Muscle of leg (tissue), 11 donors: ENCODE data around the gene PBX4. TPM values are rescaled to one million over a fixed set of nuclear protein-coding genes. Genes with fewer than 3 reads are reported as not detected.
A peak's percentile ranks its signal among the peaks of the same experiment; 100 is the strongest.

Source experiments
- DNase-seq: peaks from one replicate; pipeline ENCODE4 v3.0.0; 2013
- H3K27ac ChIP-seq: one replicate; pipeline ENCODE4 v1.5.1; 2013; ENCODE audit warnings: mild to moderate bottlenecking, low read length, control low read depth
- H3K27me3 ChIP-seq: one replicate; pipeline ENCODE4 v1.6.1; 2013; ENCODE audit warnings: low read length; ENCODE audit not compliant: control insufficient read depth, insufficient read depth
- H3K36me3 ChIP-seq: one replicate; pipeline ENCODE4 v1.6.1; 2013; ENCODE audit warnings: low read length; ENCODE audit not compliant: control insufficient read depth, insufficient read depth
- H3K4me1 ChIP-seq: one replicate; pipeline ENCODE4 v1.6.1; 2013; ENCODE audit warnings: low read length; ENCODE audit not compliant: control insufficient read depth, insufficient read depth
- H3K4me3 ChIP-seq: one replicate; pipeline ENCODE4 v1.5.1; 2013; ENCODE audit warnings: low read length, control low read depth
- H3K9me3 ChIP-seq: replicated peaks from 2 replicates; pipeline ENCODE4 v1.6.1; 2013; ENCODE audit warnings: low read depth, low read length; ENCODE audit not compliant: control insufficient read depth
- WGBS: methylation state at CpG from one replicate; pipeline ENCODE4 v1.1.5; 2013; ENCODE audit warnings: missing lambda C conversion rate; ENCODE audit not compliant: insufficient coverage; 5-methylcytosine and 5-hydroxymethylcytosine counted together
- polyA plus RNA-seq, 8 donors: library from polyadenylated mRNA; unstranded; fragments of 120-200 nt; gene quantifications; one replicate each; pipeline versions ENCODE4 v1.2.1 to v1.2.3, GENCODE V29; 2013; ENCODE audit warnings: inconsistent platforms in 1 of 8, low replicate concordance in 1 of 8; ENCODE audit not compliant: insufficient read length in 8 of 8, insufficient read depth in 1 of 8
- total RNA-seq: library from RNA; stranded (reverse); fragments of 120-200 nt; gene quantifications from one replicate; pipeline ENCODE4 v1.2.4, GENCODE V29; 2013

PBX4 gene
- total and polyA plus RNA-seq, 9 donors = 1.5 to 3.1 (median 1.9) TPM

DNA sequence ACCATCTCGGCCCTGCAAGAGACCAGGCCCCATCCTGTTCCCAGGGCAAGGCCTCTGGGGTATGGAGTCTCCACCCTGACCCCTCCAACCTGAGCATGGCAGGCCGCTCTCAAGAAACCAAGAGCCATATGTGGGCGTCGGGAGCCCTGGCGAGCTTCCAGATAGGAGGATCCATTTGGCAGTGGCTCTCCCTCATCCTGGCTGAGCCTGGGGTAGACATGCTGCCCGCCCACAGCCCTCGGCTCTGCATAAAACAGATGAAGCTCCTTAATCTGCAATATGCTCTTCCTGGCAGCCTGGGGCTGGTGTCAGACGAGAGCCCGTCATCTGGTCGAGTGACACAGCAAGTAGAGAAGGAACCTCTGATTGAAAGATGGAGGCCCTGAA, 38.9 kb upstream of the PBX4 start:
- Histone ChIP-seq H3K9me3 (no peaks in the 10 kb centered on the region), H3K4me3 (no peak overlapping the region), H3K36me3 (peaks cover 74% of the 10 kb centered on the region), H3K27ac (no peak overlapping the region), H3K27me3 (no peaks in the 10 kb centered on the region), H3K4me1 (peaks cover 11% of the 10 kb centered on the region)
- 65% methylated on average over 10 of the region's 10 CpGs for WGBS
- peak; percentile 28 for DNase-seq

DNA sequence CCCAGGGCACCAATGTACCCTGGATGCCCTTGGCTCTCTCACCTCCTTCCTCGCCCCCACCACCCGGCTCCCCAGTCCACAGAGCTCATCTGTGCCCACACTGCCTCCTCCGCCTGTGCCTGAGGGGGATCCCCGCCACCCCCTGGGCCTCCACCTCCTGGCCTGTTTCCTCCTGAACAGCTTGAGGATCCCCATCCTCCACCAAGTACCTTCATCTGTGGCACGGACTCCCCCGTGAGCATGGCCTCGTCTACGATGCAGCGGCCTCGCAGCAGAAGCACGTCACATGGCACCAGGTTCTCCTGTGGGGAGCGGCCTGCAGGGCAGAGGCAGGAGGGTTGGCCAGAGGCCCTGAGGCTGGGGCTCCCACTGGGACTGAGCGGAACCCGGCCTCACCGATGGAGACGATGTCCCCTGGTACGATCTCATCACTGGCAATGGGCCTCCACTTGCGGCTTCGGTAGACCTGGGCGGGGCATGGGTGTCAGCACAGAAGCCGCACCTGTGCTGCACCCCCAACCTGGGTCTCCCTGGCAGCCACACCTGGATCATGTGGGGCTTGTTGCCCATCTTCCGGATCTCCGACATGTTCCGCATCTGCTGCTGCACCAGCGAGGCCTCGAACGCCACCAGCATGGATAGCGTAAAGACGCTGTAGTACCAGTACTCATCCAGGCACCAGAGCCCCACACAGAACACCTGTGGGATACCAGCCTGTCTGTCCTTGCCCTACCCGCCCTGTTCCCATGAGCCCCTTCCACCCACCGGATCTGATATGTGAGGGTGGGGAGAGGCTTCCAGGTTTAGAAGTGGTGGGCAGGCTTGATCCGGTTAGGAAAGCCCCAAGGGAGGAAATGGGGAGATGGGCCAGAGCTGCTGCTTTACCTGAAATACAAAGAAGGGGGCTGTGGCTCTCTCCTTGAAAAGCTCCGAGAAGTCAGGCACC, 38.2 kb upstream of the PBX4 start:
- peak; percentile 8 for DNase-seq
- H3K27me3 ChIP-seq = no peaks in the 10 kb centered on the region
- H3K4me1 ChIP-seq = peaks cover 5% of the 10 kb centered on the region
- 91% methylated on average over 29 of the region's 33 CpGs for WGBS
- no peaks in the 10 kb centered on the region for H3K9me3 ChIP-seq
- peaks cover 80% of the 10 kb centered on the region for H3K36me3 ChIP-seq
- H3K4me3 ChIP-seq = no peak overlapping the region
- no peak overlapping the region for H3K27ac ChIP-seq

DNA sequence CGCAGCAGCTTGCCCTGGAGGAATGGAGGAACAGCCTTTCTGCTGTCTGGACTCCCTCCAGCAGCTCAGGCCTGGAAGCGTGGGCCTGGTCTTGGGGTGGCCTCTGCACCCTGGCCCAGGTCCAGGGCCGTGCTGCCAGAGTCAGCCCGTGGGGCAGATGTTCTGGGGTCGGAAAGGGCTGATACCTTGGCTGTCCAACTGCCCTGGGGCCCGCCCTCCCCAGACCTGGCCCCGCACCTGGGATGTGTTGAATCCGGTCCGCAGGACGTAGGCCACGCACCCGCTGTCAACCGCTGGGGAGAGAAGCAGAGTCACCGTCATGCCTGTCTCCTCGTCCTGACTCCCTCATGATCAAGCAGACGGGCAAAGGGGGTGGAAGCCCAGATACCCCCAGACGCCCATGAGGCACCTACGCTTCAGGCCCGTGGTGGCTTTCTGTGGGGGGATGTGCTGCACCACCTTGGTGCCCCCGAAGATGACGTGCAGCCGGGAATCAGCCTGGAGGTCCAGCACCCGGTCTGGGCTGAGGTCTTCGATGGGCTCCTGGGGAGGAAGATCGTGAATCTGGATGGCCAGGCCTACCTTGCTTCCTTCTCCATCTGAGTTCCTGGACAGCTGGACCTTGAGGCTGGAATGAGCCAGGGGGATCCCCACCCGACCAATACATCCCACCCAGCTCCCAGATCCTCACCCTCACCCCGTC, 37.3 kb upstream of the PBX4 start:
- Histone ChIP-seq H3K27me3 (no peaks in the 10 kb centered on the region), H3K4me3 (no peak overlapping the region), H3K27ac (no peak overlapping the region), H3K36me3 (peaks cover 90% of the 10 kb centered on the region), H3K4me1 (peaks cover 8% of the 10 kb centered on the region), H3K9me3 (no peaks in the 10 kb centered on the region)
- 88% methylated on average over 25 of the region's 27 CpGs for WGBS
- no peak for DNase-seq

DNA sequence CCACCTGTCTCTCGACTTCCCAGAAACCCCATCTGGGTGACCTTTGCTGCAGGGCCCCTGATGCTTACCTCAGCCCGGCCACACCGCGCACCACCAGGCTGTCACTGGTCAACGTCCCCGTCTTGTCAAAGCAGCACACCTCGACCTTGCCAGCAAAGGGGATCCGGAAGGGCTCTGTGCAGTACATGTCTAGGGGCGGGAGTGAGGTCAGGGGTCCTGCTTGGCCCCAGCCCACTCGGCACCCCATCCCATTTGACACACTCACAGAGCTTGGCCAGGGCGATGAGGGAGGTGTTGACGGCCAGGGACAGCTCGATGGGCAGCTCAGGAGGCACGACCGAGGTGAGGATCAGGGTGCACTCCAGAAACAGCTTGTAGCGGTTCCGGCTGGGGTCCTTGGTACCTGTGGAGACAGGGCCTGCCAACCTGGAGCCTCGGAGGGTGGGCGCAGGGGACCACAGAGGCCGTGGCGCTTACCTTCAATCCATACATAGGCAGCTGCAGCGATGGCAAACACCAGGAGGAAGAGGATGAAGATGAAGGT, 36.6 kb upstream of the PBX4 start:
- Histone ChIP-seq H3K9me3 (no peaks in the 10 kb centered on the region), H3K36me3 (peaks cover 95% of the 10 kb centered on the region), H3K27ac (no peak overlapping the region), H3K4me1 (peaks cover 12% of the 10 kb centered on the region), H3K4me3 (no peak overlapping the region), H3K27me3 (no peaks in the 10 kb centered on the region)
- DNase-seq = no peak
- 94% methylated on average over 22 of the region's 22 CpGs for WGBS

DNA sequence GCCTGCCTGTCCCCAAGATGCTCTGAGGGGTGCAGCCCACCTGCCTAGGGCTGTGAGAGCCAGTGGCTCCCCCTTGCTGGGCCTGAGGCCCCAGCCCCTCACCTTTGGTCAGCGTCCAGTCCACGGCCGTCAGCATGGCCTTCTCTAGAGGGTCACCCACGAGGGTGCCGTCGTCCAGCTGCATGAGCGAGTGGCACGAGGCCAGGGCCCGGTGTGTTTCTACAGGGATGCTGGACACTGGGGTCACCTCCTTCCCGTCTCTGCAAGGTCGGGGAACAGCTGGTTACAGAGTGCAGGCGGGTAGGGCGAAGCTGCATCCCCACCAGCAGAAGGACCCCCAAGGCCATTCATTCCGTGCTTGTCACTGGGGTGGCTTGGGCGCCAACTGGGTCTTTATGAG, 36.0 kb upstream of the PBX4 start:
- Histone ChIP-seq H3K27ac (no peak overlapping the region), H3K9me3 (no peaks in the 10 kb centered on the region), H3K4me3 (no peak overlapping the region), H3K27me3 (no peaks in the 10 kb centered on the region), H3K4me1 (peaks cover 12% of the 10 kb centered on the region), H3K36me3 (peaks cover 96% of the 10 kb centered on the region)
- DNase-seq = no peak
- WGBS = 89% methylated on average over 15 of the region's 15 CpGs

DNA sequence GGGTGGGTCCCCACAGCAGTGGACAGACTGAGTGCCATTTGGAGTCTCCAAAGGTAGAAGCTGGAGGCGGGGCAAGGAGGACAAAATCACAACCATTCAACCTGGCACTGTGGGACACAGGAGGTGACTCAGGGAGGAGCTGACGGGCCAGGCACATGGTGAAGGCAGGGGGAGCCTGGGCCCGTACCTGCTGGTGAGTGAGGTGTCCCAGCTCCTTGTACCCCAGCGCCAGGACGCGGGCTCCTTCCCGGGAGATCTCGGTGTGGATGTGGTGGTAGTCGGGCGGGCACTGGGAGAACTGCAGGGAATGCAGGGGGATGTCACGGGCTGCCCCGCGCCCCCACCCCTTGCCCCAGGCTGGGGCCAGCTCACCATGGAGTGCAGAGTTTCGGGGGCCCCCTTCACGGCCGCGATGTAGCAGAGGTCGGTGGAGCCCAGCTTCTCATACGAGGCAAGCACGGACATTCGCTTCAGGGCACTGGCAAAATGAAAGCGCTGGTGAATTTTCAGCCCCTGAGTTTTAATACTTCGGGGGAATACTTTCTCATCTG, 35.2 kb upstream of the PBX4 start:
- DNase-seq = no peak
- 95% methylated on average over 18 of the region's 23 CpGs for WGBS
- H3K27me3 ChIP-seq = no peaks in the 10 kb centered on the region
- H3K27ac ChIP-seq = no peak overlapping the region
- H3K4me3 ChIP-seq = no peak overlapping the region
- peaks cover 95% of the 10 kb centered on the region for H3K36me3 ChIP-seq
- H3K4me1 ChIP-seq = peaks cover 12% of the 10 kb centered on the region
- no peaks in the 10 kb centered on the region for H3K9me3 ChIP-seq

DNA sequence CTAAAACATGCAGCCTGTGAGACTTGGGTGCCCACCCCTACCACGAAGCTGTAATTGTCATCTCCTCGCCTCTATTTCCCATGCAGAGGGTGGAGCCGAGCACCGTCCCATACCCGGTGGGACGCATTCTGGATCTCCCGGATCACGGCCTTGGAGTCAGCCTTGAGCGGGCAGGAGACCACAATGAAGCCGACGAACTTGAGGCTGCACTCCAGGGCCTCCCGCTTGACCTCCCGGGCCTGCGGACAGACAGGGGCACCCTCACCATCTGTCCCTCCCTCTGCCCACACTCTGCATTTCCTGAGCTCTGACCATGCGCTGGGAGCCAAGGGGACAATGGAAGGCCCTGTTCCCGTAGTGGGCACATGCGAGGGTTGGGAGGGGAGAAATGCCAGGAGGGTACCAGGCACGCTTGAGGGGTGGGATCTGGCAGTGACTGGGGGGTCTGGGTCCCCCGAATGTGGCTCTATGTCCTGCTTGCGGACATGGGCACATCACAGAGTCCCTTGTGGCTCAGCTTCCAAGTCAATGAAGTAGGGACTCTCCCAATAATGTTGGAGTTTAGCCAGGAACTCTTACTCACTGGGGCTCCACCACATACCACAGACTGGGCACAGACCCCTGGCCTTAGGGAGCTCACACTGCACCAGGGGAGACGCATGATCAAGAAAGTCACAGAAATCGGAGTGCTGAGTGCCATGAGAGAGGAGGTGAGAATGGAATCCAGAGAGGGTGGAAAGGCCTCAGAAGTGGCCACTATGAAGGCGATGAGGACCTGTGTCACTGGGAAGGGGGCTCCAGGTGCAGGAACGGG, 34.2 kb upstream of the PBX4 start:
- DNase-seq = peak; percentile 16
- 92% methylated on average over 21 of the region's 24 CpGs for WGBS
- H3K27ac ChIP-seq = no peak overlapping the region
- H3K9me3 ChIP-seq = no peaks in the 10 kb centered on the region
- H3K4me1 ChIP-seq = peaks cover 12% of the 10 kb centered on the region
- no peaks in the 10 kb centered on the region for H3K27me3 ChIP-seq
- H3K36me3 ChIP-seq = peaks cover 88% of the 10 kb centered on the region
- H3K4me3 ChIP-seq = no peak overlapping the region

DNA sequence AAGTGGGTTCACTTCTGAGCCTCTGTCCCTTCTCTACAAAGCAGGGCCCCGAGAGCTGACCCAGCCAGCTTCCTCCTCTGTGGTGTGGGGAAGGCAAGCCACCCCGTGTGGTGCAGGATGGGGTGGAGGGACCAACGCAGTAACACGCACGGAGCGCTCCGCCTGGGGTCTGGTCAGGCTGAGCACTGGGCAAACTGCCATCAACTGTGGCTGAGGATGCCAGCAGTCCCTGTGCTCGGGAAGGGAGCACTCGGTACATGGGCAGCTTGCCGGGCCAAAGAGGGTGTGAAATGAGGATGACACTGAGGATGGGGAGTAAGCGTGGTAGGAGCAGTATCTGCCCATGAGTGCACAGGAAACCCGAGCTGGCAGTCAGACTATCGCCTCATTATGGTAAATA, 32.6 kb upstream of the PBX4 start:
- Histone ChIP-seq H3K27me3 (no peaks in the 10 kb centered on the region), H3K9me3 (no peaks in the 10 kb centered on the region), H3K27ac (peak overlapping the region; percentile 7), H3K36me3 (peaks cover 88% of the 10 kb centered on the region), H3K4me1 (peaks cover 12% of the 10 kb centered on the region), H3K4me3 (no peak overlapping the region)
- DNase-seq = no peak
- WGBS = 63% methylated on average over 12 of the region's 13 CpGs

DNA sequence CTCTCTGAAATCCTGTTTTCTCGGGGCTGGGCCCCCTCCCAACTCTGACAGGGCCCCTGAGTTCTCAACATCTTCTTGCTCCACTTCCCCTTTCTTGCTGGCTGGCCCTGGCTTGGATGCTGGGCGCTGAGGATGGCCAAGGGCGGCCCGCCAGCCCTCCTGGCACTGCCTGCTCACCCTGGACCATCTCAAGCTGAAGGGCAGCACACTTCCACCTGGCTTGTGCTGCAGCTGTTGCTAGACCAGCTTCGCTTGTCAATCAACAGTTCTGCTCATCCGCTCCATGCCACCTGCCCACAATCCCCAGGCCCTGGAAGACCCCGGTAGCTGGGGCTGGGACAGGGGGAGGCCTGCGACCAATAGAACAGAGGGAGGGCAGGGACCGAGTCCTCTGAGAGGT, 31.8 kb upstream of the PBX4 start:
- WGBS = 90% methylated on average over 9 of the region's 9 CpGs
- H3K27me3 ChIP-seq = no peaks in the 10 kb centered on the region
- H3K9me3 ChIP-seq = no peaks in the 10 kb centered on the region
- no peak overlapping the region for H3K4me3 ChIP-seq
- peak; percentile 63 for DNase-seq
- no peak overlapping the region for H3K27ac ChIP-seq
- H3K36me3 ChIP-seq = peaks cover 88% of the 10 kb centered on the region
- H3K4me1 ChIP-seq = peaks cover 12% of the 10 kb centered on the region
